Glomerular visceral epithelial cell (primary cell): Measurements from ENCODE around the gene MARVELD1.
"Not testable (repeated sequence)": the region's sequence is repeated elsewhere in the genome, so short reads cannot be mapped to it uniquely, and the experiment has no call there.

Experiments used
- DNase-seq: peaks from one replicate; pipeline ENCODE4 v3.0.0-alpha.2; 2016; ENCODE audit errors: extremely low spot score

The MARVELD1 gene

DNA sequence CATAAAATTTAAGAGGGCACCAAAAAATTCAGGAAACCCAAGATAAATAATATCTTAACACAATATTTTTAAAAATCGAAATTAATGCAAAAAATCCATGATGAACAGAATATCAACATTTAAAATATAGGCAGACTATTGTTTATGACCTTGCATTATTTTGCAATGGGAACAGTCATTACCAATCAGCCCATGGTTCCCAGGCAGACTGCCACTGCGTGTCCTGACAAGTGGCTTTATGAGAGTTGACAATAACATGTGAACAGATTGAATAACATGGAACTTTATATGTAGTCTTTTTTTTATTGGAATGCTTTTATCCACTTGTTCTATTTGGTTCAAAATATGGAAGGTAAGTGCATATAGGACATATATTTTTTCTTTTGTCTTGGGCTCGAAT is 23.4 kb upstream of the MARVELD1 start:
- DNase-seq = no peak

DNA sequence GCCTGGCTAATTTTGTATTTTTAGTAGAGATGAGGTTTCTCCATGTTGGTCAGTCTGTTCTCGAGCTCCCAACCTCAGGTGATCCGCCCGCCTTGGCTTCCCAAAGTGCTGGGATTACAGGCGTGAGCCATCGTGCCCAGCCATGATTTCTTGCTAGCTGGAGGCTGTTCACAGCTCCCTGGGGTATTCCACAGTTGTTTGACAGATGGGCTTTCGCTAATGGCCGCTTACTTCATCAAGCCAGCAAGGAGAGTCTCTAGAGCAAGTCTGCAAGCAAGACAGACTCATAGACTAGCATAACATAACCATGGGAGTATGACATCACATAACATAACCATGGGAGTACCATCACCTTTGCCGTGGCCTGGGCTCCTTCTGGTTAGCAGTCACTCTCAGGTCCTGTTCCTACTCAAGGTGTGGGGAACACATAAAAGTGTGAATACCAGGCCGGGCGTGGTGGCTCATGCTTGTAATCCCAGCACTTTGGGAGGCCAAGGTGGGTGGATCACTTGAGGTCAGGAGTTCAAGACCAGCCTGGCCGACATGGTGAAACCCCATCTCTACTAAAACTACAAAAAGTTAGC is 15.4 kb upstream of the MARVELD1 start:
- not testable (repeated sequence) for DNase-seq

DNA sequence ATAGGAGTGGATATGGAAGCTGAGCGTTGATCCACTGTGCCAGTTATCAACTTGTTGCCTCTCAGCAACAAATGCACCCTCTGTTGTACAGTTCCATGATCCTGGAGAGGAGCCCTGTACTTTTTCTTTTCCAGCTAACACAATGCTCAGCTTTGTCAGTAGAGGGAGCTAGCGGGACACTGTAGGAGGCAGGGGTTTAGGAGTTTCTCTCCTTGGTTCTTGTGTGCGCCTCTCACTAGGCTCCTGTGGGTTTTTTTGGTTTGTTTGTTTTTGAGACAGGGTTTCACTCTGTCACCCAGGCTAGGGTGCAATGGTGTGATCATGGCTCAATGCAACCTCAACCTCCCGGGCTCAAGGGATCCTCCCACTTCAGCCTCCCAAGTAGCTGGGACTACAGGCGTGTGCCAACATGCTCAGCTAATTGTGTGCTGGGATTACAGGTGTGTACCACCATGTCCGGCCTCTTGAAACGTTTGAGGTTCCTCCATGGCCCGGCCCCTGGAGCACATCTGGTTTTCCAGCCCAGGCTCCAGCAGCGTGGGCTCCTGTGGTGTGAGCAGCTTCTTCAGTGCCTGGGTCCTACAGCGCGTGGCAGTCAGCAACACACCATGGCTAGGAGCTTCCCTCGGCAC is 12.0 kb upstream of the MARVELD1 start:
- DNase-seq = peak; percentile 72

DNA sequence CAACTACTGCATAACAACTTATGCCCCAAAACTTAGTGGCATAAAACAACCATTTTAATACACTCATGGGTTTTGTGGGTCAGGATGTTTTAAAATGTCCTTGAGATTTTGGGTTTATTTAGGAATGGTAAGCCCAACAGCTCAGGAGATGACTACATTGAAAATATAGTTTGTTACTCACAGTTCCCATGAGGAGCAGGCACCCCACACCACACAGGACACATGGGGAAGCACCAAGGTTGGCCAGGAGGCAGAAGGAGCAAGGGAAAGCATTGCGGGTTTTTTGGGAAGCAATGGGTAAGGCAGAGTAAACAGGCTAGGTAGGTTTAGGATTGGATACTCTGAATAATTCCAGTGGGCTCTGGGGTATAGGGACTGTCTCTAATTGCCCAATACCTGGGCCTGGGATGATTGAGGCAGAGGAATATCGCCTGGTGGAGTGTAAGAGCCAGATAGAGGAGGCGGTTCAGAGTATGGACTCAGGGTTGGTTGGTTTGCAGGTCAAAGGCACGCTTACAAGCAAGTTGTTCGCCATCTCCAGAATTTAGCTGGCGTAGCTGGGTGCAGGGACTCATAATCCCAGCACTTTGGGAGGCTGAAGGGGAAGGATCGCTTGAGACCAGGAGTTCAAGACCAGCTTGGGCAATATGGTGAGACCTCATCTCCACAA is 10.0 kb upstream of the MARVELD1 start:
- no peak for DNase-seq

DNA sequence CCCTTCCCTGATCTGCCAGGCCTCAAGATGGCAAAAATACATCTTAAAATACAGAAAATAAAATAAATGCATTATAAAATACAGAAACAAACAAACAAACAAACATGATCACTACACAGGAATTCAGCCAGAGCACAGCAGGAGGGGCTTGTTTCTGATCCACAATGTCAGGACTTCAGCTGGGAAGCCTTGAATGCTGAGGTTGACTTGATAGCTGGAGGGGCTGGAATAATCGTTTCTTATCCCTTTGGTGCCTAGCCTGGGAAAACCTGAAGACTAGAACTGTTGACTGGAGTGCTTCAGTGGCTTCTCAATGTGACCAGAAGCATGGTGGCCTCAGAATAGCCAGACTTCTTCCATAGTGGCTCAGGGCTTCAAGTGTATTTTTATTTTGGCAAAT is 9.2 kb upstream of the MARVELD1 start:
- DNase-seq = no peak

DNA sequence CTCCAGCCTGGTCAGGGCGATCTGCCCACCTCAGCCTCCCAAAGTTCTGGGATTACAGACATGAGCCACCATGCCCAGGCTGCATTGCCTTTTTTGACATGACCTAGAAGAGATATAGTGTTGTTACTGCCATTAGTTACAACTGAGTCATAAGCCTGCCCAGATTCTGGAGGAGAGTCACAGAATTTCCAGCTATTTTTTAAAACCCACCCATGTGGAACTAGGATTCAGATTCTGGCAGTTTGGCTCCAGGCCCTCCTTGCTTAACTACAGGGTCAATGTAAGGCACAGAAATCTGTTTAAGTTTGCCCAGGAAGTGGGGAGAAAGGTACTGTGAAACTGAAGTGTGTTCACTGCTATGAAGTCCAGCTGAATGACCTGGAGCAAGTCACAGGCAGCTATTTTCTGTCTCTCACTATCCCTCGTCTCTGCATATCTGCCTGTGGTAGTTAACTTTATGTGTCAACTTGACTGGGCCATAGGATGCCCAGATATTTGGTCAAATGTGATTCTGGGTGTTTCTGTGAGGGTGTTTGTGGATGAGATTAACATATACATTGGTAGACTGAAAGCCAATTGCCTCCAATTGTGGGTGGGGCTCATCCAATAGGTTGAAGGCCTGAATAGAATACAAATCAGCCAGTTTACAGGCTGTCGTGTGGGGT is 8.4 kb upstream of the MARVELD1 start:
- DNase-seq = no peak

DNA sequence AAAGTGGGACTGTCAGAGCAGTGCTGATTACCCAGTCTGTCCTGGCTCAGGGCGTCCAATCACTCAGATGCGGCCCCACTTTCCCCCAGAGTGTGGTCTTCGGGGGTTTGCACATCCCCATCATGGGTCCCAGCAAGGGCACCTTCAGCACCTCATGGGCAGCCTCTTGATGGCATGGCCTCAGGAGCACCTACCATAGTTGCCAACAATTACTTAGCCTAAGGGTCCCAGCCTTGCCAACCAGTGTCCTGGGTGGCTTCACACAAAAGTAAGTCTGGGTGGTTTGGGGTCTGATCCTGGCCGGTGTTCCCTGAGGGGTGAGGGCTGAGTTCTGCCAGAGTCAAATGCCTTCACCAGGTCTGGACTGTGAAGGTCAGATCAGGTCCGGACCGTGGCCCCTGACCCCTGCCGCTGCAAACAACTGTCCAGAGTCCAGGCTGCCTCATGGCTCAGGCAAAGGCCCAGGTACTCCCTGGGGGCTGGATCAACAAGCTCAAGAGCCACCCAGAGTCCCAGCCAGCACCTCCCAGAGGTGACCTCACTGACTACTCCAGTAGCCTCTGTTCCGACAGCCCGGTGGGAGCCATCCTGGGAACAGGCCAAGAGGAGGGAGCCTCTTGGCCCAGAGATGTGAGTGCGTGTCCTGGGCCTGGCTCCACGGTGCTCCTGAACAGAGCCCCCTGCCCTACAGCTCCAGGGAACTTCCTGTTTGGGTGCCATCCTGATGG is 6.2 kb upstream of the MARVELD1 start:
- DNase-seq = no peak

DNA sequence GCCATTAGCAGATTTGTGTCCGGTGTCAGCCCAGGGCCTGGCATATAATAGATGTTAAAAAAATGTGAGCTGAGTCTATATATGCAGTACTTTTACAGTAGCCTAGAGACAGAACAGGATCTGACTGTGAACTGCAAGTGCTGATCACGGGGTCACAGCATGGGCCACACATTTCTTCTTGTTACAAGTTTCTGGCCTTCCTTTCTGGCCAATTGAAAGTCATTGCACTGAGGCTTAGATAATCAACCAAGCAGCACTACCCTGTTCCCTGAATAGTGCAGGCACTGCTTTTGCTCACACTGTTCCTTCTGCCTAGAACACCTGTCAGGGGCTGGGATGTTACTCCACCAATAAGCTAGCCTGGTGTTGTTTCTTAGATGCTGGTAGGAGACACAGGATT is 5.4 kb upstream of the MARVELD1 start:
- DNase-seq = no peak

DNA sequence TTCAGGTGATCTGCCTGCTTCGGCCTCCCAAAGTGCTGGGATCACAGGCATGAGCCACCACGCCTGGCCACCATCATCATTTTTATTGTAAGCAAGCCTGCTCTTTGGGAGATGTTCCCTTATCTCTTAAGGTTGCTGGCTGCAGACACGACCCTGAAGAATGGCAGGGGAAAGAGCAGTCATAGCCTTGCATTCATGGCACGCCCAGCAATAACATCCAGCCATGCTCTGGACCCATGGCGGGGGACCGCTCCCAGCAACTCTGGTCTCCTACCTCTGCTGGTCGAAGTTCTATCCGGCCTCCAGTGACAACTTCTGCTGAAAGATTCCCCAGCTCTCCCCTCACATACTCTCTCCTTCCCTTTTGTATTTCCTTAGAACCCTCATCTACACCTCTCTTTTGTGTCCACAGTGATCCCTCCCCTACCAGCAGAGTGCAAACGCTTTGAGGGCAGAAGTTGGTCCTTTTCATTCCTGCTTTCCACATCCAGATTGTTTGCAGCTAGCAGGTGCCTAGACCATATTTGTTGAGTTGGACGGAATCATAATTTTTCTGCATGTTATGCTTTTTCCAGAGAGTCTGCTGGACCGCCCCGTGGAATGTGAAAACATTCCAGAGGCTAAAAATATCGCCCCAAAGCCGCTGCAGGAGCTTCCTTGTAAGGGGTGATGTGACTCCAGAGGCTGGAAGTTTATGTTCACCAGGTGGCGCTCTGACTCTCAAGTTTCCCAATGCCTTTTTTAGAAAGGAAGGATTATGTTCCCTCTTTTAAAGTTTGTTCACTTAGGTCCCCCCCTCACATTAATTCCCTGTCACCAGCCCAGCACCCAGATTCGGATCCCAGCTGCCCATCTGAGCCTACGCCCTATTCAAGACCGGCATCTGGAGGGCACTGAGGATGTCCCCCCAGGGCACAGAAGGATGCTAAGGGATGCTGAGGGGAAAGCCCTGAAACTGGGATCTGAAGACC is 4.3 kb upstream of the MARVELD1 start:
- DNase-seq = peak; percentile 74

DNA sequence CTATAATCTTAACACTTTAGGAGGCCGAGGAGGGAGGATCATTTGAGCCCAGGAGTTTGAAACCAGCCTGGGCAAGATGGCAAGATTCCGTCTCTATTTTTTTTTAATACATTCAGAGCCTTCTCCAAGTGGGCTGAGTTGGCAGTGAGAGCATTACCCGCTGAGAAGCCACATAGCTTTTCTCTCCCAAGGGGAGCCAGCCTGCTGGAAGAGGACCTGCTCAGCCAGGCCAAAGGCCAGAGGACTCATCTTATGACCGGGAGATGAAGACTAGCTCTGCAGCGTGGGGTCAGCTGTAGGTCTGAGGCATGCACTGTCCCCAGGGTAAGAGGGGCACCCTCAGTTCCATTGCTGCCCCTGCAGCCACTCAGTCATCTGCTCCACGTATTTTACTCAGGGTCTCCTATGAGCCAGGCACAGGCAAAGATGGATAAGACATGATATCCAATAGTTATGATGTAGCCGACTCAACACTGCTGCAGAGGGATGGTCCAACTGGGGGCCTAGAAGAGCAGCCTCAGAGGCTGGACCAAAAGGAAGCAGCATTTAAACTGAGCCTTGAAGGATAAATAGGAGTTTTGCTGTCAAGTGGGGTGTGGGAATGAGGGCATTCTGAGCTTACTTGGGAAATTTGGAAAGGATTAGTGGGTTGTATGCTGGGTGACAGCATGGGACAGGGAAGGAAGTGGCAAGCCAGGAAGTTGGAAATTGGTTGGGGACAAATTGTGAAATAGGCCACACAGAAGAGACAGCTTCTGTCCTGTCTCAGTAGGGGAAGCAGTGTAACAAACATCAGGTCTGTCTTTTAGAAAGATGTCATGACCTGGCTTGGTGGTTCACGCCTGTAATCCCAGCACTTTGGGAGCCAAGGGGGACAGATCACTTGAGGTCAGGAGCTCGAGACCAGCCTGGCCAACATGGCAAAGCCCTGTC is 1.6 kb upstream of the MARVELD1 start:
- DNase-seq = no peak

DNA sequence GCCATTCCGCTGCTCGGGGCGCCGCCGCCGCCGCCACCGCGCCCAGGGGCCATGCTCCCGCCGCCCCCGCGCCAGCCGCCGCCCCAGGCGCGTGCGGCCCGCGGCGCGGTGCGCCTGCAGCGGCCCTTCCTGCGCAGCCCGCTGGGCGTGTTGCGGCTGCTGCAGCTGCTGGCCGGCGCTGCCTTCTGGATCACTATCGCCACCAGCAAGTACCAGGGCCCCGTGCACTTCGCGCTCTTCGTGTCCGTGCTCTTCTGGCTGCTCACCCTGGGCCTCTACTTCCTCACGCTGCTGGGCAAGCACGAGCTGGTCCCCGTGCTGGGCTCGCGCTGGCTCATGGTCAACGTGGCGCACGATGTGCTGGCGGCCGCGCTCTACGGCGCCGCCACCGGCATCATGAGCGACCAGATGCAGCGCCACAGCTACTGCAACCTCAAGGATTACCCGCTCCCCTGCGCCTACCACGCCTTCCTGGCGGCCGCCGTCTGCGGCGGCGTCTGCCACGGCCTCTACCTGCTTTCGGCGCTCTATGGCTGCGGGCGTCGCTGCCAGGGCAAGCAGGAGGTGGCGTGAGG is 383 bp downstream of the MARVELD1 start:
- peak; percentile 64 for DNase-seq

DNA sequence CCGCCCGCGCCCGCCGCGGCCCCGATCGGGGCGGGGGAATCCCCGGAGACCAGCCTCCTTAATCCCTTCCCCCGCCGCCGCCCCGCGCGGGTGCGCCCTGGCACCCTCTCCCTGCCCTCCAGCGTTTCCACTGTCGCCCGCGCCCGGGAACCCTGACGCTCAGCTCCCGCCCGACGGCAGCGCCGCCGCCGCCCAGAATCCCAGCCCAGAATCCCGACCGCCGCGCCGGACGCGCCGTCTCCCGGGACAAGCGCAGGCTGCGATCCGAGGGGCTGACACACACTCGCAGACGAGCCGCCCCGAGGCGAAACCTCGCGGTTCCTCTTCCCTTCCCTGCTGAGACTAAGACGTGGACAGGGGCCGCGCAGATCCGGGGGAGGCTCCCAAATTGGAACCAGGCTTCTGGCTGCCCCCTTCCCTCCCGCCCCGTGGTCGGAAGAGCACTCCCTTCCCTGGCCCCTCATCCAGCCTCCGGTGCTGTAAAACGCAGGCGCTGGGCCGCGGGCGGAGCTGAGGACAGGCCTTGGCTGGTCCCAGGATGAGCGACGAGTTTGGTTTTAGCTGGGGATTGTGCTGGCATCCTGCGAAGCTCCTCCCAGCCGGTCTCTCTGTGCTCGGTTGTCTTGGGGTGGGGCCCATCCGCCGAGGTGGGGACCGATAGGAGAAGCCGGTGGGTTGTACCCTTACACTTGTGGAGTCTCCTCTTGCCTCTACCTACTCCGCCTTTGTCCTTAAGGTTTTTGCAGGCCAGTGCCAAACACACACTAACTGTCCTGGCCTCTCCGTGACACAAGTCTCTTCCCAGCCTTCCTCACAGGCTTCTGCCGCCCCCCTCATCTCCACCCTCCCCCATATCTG is 1.1 kb downstream of the MARVELD1 start:
- DNase-seq = peak; percentile 63

DNA sequence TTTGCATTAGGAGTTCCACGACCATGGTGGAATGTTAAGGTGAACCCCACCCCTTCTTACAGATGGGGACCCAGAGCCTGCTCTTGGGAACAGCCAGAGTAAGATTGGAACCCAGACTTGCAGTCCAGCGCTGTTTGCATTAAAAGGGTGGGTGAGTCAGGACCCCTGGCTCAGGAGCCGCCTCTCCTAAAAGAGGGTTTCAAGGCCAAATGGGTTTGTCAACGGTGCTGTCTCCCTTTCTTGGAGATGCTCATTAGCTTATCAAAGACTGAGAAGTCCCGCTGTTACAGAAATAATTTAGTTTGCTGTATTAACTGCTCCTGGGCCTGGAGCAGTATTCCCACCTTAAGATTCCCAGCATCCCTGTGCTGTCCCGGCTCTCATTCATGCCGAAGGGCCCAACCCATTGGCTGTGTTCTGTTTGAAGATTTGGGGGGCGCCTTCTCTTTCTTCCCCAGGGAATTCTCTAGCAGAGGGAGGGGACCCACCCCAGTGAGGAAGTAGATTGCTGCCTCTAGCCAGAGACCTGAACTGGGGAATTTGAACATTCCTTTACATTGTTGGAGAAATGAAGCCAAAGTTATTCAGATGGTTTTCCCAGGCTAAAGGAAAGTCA is 1.8 kb downstream of the MARVELD1 start:
- no peak for DNase-seq

DNA sequence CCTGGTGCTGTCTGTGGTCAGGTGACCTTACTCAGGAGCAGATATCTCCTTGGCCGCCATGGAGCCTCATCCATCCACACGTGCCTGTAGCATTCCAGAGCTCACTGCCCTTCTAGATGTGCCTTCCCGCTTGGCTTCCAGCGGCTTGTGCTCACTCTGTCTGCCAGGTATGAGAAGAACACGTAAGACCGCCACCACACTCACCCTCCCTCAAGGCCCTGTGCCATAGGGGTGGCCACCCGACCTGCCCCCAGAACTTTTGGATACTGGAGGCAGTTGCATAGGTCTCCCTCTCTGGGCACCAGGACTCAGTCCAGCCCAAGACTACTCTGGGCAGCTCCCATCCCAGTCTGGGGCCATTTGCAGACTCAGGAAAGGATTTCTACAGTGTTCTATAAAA is 4.1 kb downstream of the MARVELD1 start:
- DNase-seq = no peak

DNA sequence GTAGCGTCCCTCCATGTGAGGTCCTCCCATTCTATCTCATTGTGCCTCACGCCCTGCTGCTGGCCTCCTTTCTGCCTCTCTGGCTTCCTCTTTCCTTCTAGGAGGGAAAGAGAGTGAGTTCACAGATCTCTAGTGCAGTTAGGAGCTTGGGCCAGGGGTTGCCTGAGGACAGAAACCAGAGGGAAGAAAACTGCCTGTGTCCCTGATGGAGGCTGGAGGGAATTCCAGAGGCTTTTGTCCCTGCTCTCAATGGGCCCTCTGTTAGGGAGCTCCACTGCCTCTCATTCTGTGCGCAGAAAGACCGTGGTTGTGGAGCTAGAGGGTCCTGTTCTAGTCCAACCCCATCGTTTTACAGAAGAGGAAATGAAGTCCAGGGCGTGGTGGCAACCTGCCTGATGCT is 4.6 kb downstream of the MARVELD1 start:
- no peak for DNase-seq

DNA sequence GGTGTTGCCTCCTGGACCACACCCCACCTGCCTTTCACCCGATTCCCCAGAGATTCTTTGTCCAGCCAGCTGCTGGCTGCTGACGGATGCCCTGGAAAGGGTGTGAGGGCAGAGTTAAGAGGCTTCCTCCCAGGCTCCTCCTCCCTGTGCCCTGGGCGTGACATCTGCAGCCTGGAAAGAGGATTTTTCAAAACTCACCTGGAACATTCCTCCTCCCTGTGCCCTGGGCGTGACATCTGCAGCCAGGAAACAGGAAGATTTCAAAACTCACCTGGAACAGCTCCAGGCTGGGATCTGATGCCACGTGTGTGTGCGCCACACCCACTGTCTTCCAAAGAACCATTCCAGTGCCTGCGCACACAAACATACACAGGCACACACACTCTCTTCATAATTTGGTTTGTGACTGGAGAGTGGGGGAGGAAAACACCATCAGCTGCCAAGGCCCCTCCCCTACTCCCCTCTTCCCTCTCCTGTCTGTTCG is 5.2 kb downstream of the MARVELD1 start:
- DNase-seq = no peak

DNA sequence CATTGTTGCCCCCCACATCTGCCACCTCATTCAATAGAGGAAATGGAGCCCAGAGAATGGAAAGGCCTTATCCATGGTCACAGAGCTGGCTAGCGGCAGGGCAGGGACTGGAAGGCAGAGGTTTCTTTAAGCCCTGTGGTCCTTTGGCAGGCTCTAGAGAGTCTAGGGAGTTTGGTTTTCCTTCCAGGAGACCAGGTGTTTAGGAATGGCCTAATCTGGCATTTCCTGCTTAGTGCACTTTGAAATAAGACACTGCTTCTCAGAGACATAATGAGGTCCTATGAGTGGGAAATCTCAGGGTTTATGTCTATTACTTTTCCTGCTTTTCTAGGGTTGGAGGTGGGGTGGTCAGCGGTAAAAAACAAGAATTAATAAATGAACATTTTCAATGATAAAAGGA is 6.1 kb downstream of the MARVELD1 start:
- DNase-seq = no peak
